ENCODE measurements around the gene SLC6A5. TPM values are rescaled to one million over a fixed set of nuclear protein-coding genes. Genes with fewer than 3 reads are reported as not detected.

Gene SLC6A5
- total and polyA plus RNA-seq, 9 of the 15 experiments (the other 6 are each of a cell fraction or from before 2014, with no cell fraction given): 0.08 TPM; not detected in 8

- TF ChIP-seq ZNF740 (CRISPR knock-in tag; IDR thresholded peaks at IDR 0.05): no peak
- no peak for TF ChIP-seq ZNF740 (tag; IDR thresholded peaks at IDR 0.05)
- no peak for TF ChIP-seq SAFB (IDR thresholded peaks at IDR 0.05; ENCODE audit: borderline replicate concordance, low read depth, low read length)
- TF ChIP-seq E2F8 (IDR thresholded peaks at IDR 0.05; ENCODE audit: low read depth, partially characterized antibody): no peak
- TF ChIP-seq SP1 (CRISPR knock-in tag; IDR thresholded peaks at IDR 0.05): no peak
- TF ChIP-seq ZZZ3 (IDR thresholded peaks at IDR 0.05): no peak
- no peak for TF ChIP-seq EP300 (IDR thresholded peaks at IDR 0.05; ENCODE audit: low read length)
- no peak for TF ChIP-seq CHD4 (IDR thresholded peaks at IDR 0.05; ENCODE audit: insufficient read depth, insufficient replicate concordance, low read depth, low read length, poor library complexity, severe bottlenecking)
Measured at GRCh38 chr11:20597680-20598484, 1.5 kb upstream of the SLC6A5 start (continued).

Measured in K562 (cell line).